ENCODE measurements around the gene OAS2. TPM values are rescaled to one million over a fixed set of nuclear protein-coding genes. Genes with fewer than 3 reads are reported as not detected.

Gene OAS2
- total and polyA plus RNA-seq, 2 of the 8 experiments (the other 6 are each of a cell fraction or from before 2014, with no cell fraction given): 0.06 TPM; not detected in 1

- TF ChIP-seq KDM5A (IDR thresholded peaks at IDR 0.05; ENCODE audit: low read length) (no peak), SAP30 (IDR thresholded peaks at IDR 0.05; ENCODE audit: insufficient read depth, insufficient replicate concordance, low read length) (no peak)
Observed at GRCh38 chr12:113005762-113006161, 27.4 kb downstream of the OAS2 start (continued).
